Brain microvascular endothelial cell (primary cell): ENCODE data around the gene FAM131C.

Experiments
- DNase-seq: peaks from one replicate; pipeline ENCODE4 v3.0.0-alpha.2; 2020
- H3K27ac ChIP-seq: fragments of 250-450 bp; sonication (Bioruptor Pico); 2 replicates; pipeline ENCODE4 v1.5.1; 2020; ENCODE audit warnings: mild to moderate bottlenecking, moderate library complexity
- H3K27me3 ChIP-seq: fragments of 250-450 bp; sonication (Bioruptor Pico); replicated peaks from 2 replicates; pipeline ENCODE4 v1.5.1; 2020; ENCODE audit warnings: mild to moderate bottlenecking
- H3K36me3 ChIP-seq: fragments of 250-450 bp; sonication (Bioruptor Pico); replicated peaks from 2 replicates; pipeline ENCODE4 v1.5.1; 2020; ENCODE audit warnings: mild to moderate bottlenecking
- H3K4me3 ChIP-seq: 2 replicates; pipeline ENCODE4 v1.5.1; 2011; ENCODE audit warnings: low read depth, mild to moderate bottlenecking, control low read depth, low read length, moderate library complexity
- CTCF ChIP-seq: IDR thresholded peaks from 2 replicates; pipeline ENCODE4 v1.5.1; 2011; ENCODE audit warnings: low read depth, mild to moderate bottlenecking, moderate library complexity, low read length, control low read depth, inconsistent platforms; ENCODE audit errors: missing control alignments
- in situ Hi-C: cut with HindIII; loops from 2 replicates; pipeline ENCODE4 v1.10.0; 2017; ENCODE audit warnings: low sequenced_read_pairs, low pct_ligation_motif_present

FAM131C gene

GRCh38 chr1:16011936-16012589 lies 61.4 kb downstream of the FAM131C start:
- no peaks in the 10 kb centered on the region for H3K36me3 ChIP-seq
- no peaks in the 10 kb centered on the region for H3K27me3 ChIP-seq
- H3K27ac ChIP-seq: no peak overlapping the region
- no peak for TF ChIP-seq CTCF
- in situ Hi-C loops: no loop called here
- peak overlapping the region; percentile 40 for H3K4me3 ChIP-seq
- DNase-seq: no peak

- TF ChIP-seq CTCF: no peak
- no peak for DNase-seq
- Histone ChIP-seq H3K36me3 (no peaks in the 10 kb centered on the region), H3K4me3 (no peak overlapping the region), H3K27ac (no peak overlapping the region), H3K27me3 (no peaks in the 10 kb centered on the region)
- in situ Hi-C loops: no loop called here
Measured at GRCh38 chr1:16010837-16011236, 62.6 kb downstream of the FAM131C start.

GRCh38 chr1:16009678-16010077 lies 63.8 kb downstream of the FAM131C start:
- no peak overlapping the region for H3K27ac ChIP-seq
- no peaks in the 10 kb centered on the region for H3K27me3 ChIP-seq
- H3K4me3 ChIP-seq: no peak overlapping the region
- TF ChIP-seq CTCF: no peak
- no peaks in the 10 kb centered on the region for H3K36me3 ChIP-seq
- in situ Hi-C loops: no loop called here
- no peak for DNase-seq

DNA sequence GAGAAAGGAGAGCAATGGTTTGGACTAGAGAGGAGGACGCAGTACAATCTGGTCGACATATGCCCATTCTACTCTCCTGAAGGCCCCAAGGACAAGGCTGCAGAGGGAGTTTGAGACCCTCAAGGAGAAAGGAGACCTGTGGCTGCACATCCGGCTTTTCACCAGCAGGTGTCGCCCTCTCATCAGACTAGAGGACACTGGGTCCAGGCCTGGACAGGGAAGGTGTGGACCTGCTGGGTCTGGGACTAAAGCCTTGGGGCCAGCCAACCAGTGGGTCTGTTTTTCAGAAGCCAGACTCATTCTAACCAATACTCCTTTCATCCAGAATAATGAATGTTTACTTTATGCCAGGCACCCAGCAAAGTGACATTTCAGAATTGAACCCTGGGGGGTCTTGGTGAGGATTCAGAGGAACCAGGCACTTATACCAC lies 64.4 kb downstream of the FAM131C start:
- no peak overlapping the region for H3K27ac ChIP-seq
- DNase-seq: peak; percentile 57
- peak; percentile 98 for TF ChIP-seq CTCF
- H3K27me3 ChIP-seq: no peaks in the 10 kb centered on the region
- in situ Hi-C loops: no loop called here
- H3K4me3 ChIP-seq: no peak overlapping the region
- no peaks in the 10 kb centered on the region for H3K36me3 ChIP-seq
